ENCODE results near the gene MGLL.
A peak's percentile ranks its signal among the peaks of the same experiment; 100 is the strongest.

MGLL gene

GRCh38 chr3:127673191-127674100, 148.9 kb downstream of the MGLL start:
- H3K27ac ChIP-seq: peak overlapping the region; percentile 73
- no peak for TF ChIP-seq ZFX (IDR thresholded peaks at IDR 0.05; ENCODE audit: borderline replicate concordance)
- TF ChIP-seq, protein P1, sequence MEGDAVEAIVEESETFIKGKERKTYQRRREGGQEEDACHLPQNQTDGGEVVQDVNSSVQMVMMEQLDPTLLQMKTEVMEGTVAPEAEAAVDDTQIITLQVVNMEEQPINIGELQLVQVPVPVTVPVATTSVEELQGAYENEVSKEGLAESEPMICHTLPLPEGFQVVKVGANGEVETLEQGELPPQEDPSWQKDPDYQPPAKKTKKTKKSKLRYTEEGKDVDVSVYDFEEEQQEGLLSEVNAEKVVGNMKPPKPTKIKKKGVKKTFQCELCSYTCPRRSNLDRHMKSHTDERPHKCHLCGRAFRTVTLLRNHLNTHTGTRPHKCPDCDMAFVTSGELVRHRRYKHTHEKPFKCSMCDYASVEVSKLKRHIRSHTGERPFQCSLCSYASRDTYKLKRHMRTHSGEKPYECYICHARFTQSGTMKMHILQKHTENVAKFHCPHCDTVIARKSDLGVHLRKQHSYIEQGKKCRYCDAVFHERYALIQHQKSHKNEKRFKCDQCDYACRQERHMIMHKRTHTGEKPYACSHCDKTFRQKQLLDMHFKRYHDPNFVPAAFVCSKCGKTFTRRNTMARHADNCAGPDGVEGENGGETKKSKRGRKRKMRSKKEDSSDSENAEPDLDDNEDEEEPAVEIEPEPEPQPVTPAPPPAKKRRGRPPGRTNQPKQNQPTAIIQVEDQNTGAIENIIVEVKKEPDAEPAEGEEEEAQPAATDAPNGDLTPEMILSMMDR (IDR thresholded peaks at IDR 0.05): 0 out of 2 replicates have a peak, but pooled peaks have one; percentile 10

GRCh38 chr3:127672429-127673190, 149.7 kb downstream of the MGLL start, which contains the start of gene ABTB1:
Gene ABTB1 (plus strand): TSS chr3:127672952. CDS start chr3:127673026, 74 bp downstream.
- no peak for TF ChIP-seq ZFX (IDR thresholded peaks at IDR 0.05; ENCODE audit: borderline replicate concordance)
- TF ChIP-seq, protein P1 (IDR thresholded peaks at IDR 0.05): no peak
- H3K27ac ChIP-seq: peak within 1 kb of the TSS; percentile 73

- TF ChIP-seq, protein P1 (IDR thresholded peaks at IDR 0.05): no peak
- TF ChIP-seq ZFX (IDR thresholded peaks at IDR 0.05; ENCODE audit: borderline replicate concordance): no peak
- H3K27ac ChIP-seq: peak overlapping the region; percentile 73
These were observed 150.5 kb downstream of the MGLL start for GRCh38 chr3:127671523-127672428.

DNA sequence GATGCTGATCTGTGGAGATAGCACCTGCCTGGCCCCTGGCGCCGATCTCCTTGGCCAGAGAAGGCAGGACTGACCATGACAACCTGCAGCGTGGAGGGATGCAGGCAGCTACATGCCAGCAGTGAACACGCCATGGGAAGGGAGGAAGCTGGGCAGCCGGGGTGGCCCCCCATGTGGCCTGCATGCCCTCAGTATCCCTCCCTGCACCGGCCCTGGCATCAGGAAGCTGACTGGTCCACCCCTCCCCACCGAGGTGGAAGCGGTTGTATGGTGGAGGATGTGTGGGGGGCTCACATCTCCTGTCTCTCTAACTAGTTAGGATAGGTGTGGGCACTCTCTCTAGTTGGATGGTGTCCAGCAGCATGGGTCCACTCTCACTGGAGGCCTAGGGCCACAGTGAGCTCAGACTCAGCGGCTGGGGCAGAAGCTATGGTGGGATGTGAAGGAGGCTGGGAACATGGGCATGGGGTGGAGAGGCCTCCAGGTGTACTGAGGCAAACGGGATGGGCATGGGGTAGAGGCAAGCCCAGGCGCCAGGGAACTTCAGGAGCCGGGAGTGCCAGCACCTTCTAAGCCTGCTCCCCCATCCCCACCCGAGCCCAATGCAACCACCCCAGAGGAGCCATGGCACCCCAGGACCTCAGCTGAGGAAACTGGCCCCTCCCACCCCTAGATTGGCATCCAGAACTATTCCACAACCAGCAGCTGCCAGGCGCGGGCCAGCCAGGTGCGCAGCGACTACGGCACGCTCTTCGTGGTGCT, 151.4 kb downstream of the MGLL start:
- H3K27ac ChIP-seq: no peak overlapping the region
- TF ChIP-seq ZFX (IDR thresholded peaks at IDR 0.05; ENCODE audit: borderline replicate concordance): no peak
- TF ChIP-seq, protein P1 (IDR thresholded peaks at IDR 0.05): no peak

GRCh38 chr3:127670229-127670559, 152.1 kb downstream of the MGLL start:
- H3K27ac ChIP-seq: no peak overlapping the region
- no peak for TF ChIP-seq ZFX (IDR thresholded peaks at IDR 0.05; ENCODE audit: borderline replicate concordance)
- TF ChIP-seq, protein P1 (IDR thresholded peaks at IDR 0.05): no peak

GRCh38 chr3:127669541-127670228, 152.6 kb downstream of the MGLL start:
- no peak for TF ChIP-seq ZFX (IDR thresholded peaks at IDR 0.05; ENCODE audit: borderline replicate concordance)
- TF ChIP-seq, protein P1 (IDR thresholded peaks at IDR 0.05): no peak
- no peak overlapping the region for H3K27ac ChIP-seq

Measured in 22Rv1 (cell line).